ENCODE measurements around the gene CACNA1H. TPM values are rescaled to one million over a fixed set of nuclear protein-coding genes. Genes with fewer than 3 reads are reported as not detected.

Gene CACNA1H
- total and polyA plus RNA-seq, 9 of the 15 experiments (the other 6 are each of a cell fraction or from before 2014, with no cell fraction given): 0.10 to 0.18 TPM; not detected in 7

DNA sequence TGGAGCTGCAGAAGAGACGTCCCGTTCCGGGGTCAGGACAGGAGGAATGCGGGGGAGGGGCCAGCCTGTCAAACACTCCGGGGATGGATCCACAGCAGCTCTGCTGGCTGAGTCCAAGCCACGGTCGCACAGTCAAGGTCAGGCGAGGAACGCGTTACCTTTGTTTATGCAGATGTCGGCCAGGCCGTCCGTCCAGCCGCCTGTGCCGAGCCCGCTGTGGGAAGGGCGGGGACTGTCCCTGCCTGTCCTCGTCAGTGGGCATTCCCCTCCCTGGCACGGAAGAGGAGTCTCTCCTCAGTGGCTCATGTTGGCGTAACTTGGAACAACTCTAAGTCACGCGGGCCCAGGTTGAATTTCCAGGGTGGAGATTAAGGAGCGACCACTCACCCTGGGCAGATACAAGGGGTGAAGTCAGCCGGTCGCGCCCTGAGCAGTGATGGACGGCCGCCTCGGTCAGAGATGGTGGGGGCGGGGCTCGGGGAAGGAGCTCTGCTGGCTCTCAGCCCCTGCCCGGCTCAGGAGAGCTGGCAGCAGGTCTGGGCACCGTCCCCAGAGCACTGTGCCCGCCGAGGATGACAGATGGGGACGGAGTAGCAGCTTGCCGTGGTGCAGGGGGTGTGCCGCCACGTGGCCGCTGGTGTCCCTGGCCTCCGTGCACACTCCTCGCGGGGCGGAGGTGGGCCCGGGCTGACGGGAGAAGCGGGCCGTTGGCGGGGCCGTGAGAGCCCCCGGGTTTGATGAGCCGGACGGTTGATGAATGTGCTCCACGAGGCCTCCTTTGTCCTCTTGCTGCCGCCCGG, 7.3 kb downstream of the CACNA1H start (continued):
- TF ChIP-seq MBD2 (IDR thresholded peaks at IDR 0.05; ENCODE audit: borderline replicate concordance, low read depth) (no peak), ZC3H4 (CRISPR knock-in tag; IDR thresholded peaks at IDR 0.05; ENCODE audit: borderline replicate concordance) (no peak), EGR1 (conservative IDR thresholded peaks at IDR 0.05) (0 out of 2 replicates have a peak, but pooled peaks have one; percentile 14), FOXM1 (IDR thresholded peaks at IDR 0.05; ENCODE audit: low read depth) (no peak), FOXM1 (CRISPR knock-in tag; IDR thresholded peaks at IDR 0.05; ENCODE audit: low read depth) (no peak), KLF10 (CRISPR knock-in tag; IDR thresholded peaks at IDR 0.05) (no peak), ZNF253 (CRISPR knock-in tag; conservative IDR thresholded peaks at IDR 0.05) (no peak)
- TF ChIP-seq, protein P1, sequence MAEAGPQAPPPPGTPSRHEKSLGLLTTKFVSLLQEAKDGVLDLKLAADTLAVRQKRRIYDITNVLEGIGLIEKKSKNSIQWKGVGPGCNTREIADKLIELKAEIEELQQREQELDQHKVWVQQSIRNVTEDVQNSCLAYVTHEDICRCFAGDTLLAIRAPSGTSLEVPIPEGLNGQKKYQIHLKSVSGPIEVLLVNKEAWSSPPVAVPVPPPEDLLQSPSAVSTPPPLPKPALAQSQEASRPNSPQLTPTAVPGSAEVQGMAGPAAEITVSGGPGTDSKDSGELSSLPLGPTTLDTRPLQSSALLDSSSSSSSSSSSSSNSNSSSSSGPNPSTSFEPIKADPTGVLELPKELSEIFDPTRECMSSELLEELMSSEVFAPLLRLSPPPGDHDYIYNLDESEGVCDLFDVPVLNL (CRISPR knock-in tag; IDR thresholded peaks at IDR 0.05; ENCODE audit: low read depth): no peak
- TF ChIP-seq, protein P2, sequence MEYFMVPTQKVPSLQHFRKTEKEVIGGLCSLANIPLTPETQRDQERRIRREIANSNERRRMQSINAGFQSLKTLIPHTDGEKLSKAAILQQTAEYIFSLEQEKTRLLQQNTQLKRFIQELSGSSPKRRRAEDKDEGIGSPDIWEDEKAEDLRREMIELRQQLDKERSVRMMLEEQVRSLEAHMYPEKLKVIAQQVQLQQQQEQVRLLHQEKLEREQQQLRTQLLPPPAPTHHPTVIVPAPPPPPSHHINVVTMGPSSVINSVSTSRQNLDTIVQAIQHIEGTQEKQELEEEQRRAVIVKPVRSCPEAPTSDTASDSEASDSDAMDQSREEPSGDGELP (CRISPR knock-in tag; IDR thresholded peaks at IDR 0.05; ENCODE audit: borderline replicate concordance): 0 out of 2 replicates have a peak, but pooled peaks have one; percentile 17
- TF ChIP-seq, protein P3, sequence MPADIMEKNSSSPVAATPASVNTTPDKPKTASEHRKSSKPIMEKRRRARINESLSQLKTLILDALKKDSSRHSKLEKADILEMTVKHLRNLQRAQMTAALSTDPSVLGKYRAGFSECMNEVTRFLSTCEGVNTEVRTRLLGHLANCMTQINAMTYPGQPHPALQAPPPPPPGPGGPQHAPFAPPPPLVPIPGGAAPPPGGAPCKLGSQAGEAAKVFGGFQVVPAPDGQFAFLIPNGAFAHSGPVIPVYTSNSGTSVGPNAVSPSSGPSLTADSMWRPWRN (IDR thresholded peaks at IDR 0.05; ENCODE audit: low read depth): no peak
- TF ChIP-seq, protein P4, sequence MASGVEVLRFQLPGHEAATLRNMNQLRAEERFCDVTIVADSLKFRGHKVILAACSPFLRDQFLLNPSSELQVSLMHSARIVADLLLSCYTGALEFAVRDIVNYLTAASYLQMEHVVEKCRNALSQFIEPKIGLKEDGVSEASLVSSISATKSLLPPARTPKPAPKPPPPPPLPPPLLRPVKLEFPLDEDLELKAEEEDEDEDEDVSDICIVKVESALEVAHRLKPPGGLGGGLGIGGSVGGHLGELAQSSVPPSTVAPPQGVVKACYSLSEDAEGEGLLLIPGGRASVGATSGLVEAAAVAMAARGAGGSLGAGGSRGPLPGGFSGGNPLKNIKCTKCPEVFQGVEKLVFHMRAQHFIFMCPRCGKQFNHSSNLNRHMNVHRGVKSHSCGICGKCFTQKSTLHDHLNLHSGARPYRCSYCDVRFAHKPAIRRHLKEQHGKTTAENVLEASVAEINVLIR (CRISPR knock-in tag; IDR thresholded peaks at IDR 0.05): no peak
- TF ChIP-seq, protein P5, sequence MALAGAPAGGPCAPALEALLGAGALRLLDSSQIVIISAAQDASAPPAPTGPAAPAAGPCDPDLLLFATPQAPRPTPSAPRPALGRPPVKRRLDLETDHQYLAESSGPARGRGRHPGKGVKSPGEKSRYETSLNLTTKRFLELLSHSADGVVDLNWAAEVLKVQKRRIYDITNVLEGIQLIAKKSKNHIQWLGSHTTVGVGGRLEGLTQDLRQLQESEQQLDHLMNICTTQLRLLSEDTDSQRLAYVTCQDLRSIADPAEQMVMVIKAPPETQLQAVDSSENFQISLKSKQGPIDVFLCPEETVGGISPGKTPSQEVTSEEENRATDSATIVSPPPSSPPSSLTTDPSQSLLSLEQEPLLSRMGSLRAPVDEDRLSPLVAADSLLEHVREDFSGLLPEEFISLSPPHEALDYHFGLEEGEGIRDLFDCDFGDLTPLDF (CRISPR knock-in tag; IDR thresholded peaks at IDR 0.05): no peak

All from K562 (cell line).